ENCODE results near the gene SGSM2.

GRCh38 chr17:2373179-2373578 lies 35.9 kb downstream of the SGSM2 start:
- TF ChIP-seq EZH2phosphoT487 (IDR thresholded peaks at IDR 0.05; ENCODE audit: borderline replicate concordance, low read length) (no peak), CTCF (IDR thresholded peaks at IDR 0.05; ENCODE audit: low read depth, low read length, poor library complexity, severe bottlenecking) (no peak)
